ENCODE results near the gene KPNB1.

KPNB1 gene

GRCh38 chr17:47708312-47708863 lies 58.7 kb downstream of the KPNB1 start:
- DNase-seq (ENCODE audit: extremely low read depth, low read depth) = no peak
- TF ChIP-seq CTCF (IDR thresholded peaks at IDR 0.05; ENCODE audit: low read depth, low read length) = no peak

- TF ChIP-seq CTCF (IDR thresholded peaks at IDR 0.05; ENCODE audit: low read depth, low read length) = no peak
- DNase-seq (ENCODE audit: extremely low read depth, low read depth) = no peak
Observed at GRCh38 chr17:47708864-47709541, 59.3 kb downstream of the KPNB1 start.

- DNase-seq (ENCODE audit: extremely low read depth, low read depth) = no peak
- no peak for TF ChIP-seq CTCF (IDR thresholded peaks at IDR 0.05; ENCODE audit: low read depth, low read length)
Observed at GRCh38 chr17:47709594-47709993, 59.9 kb downstream of the KPNB1 start.

GRCh38 chr17:47711366-47712099 lies 61.8 kb downstream of the KPNB1 start:
- DNase-seq (ENCODE audit: extremely low read depth, low read depth) = no peak
- TF ChIP-seq CTCF (IDR thresholded peaks at IDR 0.05; ENCODE audit: low read depth, low read length) = no peak

GRCh38 chr17:47712330-47713023 lies 62.8 kb downstream of the KPNB1 start:
- no peak for DNase-seq (ENCODE audit: extremely low read depth, low read depth)

GRCh38 chr17:47713980-47714700 lies 64.4 kb downstream of the KPNB1 start:
- TF ChIP-seq CTCF (IDR thresholded peaks at IDR 0.05; ENCODE audit: low read depth, low read length) = no peak
- DNase-seq (ENCODE audit: extremely low read depth, low read depth) = no peak

More at GRCh38 chr17:47712330-47713023, 62.8 kb downstream of the KPNB1 start:
- no peak for TF ChIP-seq CTCF (IDR thresholded peaks at IDR 0.05; ENCODE audit: low read depth, low read length)

Measured in AG09319 (cell line).